ENCODE results near the gene SERP2. TPM values are rescaled to one million over a fixed set of nuclear protein-coding genes. Genes with fewer than 3 reads are reported as not detected.

SERP2 gene
- total and polyA plus RNA-seq, 2 donors (not counting 3 experiments of a cell fraction or from before 2014, with no cell fraction given), result 0.30 TPM; not detected in 1

DNA sequence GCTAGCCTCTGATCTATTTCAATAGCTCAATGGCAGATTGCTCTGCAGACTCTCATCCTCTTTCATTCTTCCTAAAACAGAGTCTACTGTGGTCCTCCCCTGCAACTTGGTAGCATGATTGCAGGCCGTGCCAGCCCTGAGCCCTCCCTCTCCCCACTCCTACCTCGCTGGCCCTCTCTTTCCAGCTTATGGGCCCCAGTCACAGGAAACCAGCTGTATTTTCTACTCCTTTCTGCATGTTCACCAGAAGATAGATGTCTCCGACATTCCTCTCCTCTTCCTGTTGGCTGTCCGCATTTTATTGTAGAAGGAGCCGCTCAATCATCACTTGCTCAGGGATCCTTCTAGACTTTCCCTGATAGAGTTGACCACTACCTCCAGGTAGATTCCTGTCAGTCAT lies 50.2 kb downstream of the SERP2 start:
- Histone ChIP-seq H3K9me3 (replicated peaks; ENCODE audit: control insufficient read depth, insufficient read depth, low read length) (no peaks in the 10 kb centered on the region), H4K20me1 (replicated peaks; ENCODE audit: control insufficient read depth, extremely low read depth, insufficient read depth, low read length) (no peaks in the 10 kb centered on the region), H3K9me1 (replicated peaks; ENCODE audit: control insufficient read depth, extremely low read depth, insufficient read depth, low read length) (no peaks in the 10 kb centered on the region), H3K4me2 (ENCODE audit: insufficient read depth, low read length) (no peak overlapping the region), H3K9ac (replicated peaks; ENCODE audit: extremely low read depth, insufficient read depth, low read length) (no peak overlapping the region), H3K79me2 (ENCODE audit: control insufficient read depth, insufficient read depth, low read length) (no peaks in the 10 kb centered on the region), H2AFZ (ENCODE audit: low read depth, low read length) (no peak overlapping the region), H3K4me1 (ENCODE audit: control insufficient read depth, extremely low read depth, insufficient read depth, low read length) (no peaks in the 10 kb centered on the region), H3K27me3 (ENCODE audit: control insufficient read depth in 2 of 2, insufficient read depth in 2 of 2, low read length in 2 of 2) (peaks cover 4 to 5% of the 10 kb centered on the region in 2 experiments), H3K27ac (ENCODE audit: insufficient read depth, low read depth, low read length) (no peak overlapping the region), H3K36me3 (ENCODE audit: control insufficient read depth in 2 of 2, extremely low read depth in 1 of 2, insufficient read depth in 2 of 2, low read length in 2 of 2) (no peaks in the 10 kb centered on the region), H3K4me3 (replicated peaks in 1 of 3; ENCODE audit: insufficient read depth in 1 of 3, low read depth in 1 of 3, low read length in 3 of 3) (no peak overlapping the region)
- CTCF ChIA-PET, result interaction anchor here (0.6 kb wide), 1 partner anchor 16 kb away, joined by 3 read pairs; no protein-coding TSS in a partner anchor
- FAIRE-seq, result no peak
- dilution Hi-C loops (cut with MboI; ENCODE audit: extremely low pct_ligation_motif_present, low sequenced_read_pairs), result no loop called here
- POLR2A ChIA-PET, result no interaction called here
- TF ChIP-seq POLR2A (IDR thresholded peaks at IDR 0.05; ENCODE audit: low read depth, low read length), result no peak
- no peak for TF ChIP-seq EZH2 (IDR thresholded peaks at IDR 0.05; ENCODE audit: borderline replicate concordance, low read depth, low read length, severe bottlenecking)
- TF ChIP-seq POLR2AphosphoS5 (IDR thresholded peaks at IDR 0.05; ENCODE audit: insufficient read depth, low read depth, low read length), result no peak
- TF ChIP-seq, protein P1, sequence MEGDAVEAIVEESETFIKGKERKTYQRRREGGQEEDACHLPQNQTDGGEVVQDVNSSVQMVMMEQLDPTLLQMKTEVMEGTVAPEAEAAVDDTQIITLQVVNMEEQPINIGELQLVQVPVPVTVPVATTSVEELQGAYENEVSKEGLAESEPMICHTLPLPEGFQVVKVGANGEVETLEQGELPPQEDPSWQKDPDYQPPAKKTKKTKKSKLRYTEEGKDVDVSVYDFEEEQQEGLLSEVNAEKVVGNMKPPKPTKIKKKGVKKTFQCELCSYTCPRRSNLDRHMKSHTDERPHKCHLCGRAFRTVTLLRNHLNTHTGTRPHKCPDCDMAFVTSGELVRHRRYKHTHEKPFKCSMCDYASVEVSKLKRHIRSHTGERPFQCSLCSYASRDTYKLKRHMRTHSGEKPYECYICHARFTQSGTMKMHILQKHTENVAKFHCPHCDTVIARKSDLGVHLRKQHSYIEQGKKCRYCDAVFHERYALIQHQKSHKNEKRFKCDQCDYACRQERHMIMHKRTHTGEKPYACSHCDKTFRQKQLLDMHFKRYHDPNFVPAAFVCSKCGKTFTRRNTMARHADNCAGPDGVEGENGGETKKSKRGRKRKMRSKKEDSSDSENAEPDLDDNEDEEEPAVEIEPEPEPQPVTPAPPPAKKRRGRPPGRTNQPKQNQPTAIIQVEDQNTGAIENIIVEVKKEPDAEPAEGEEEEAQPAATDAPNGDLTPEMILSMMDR (IDR thresholded peaks at IDR 0.05; ENCODE audit: extremely low read depth in 1 of 2, insufficient read depth in 1 of 2, low read depth in 1 of 2, low read length in 2 of 2), result no peak
- TF ChIP-seq, protein P2, sequence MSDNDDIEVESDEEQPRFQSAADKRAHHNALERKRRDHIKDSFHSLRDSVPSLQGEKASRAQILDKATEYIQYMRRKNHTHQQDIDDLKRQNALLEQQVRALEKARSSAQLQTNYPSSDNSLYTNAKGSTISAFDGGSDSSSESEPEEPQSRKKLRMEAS (IDR thresholded peaks at IDR 0.05; ENCODE audit: insufficient read depth, insufficient read length), result no peak
- no peak for TF ChIP-seq GATA2 (IDR thresholded peaks at IDR 0.05; ENCODE audit: insufficient read depth, insufficient read length, low read depth, low read length)
- TF ChIP-seq JUN (IDR thresholded peaks at IDR 0.05; ENCODE audit: borderline replicate concordance, insufficient read depth, insufficient read length, low read depth), result no peak
- no peak for TF ChIP-seq MYC (IDR thresholded peaks at IDR 0.05; ENCODE audit: low read depth, low read length)
- TF ChIP-seq FOS (IDR thresholded peaks at IDR 0.05; ENCODE audit: borderline replicate concordance, insufficient read depth, low read length), result no peak
- no TSS peak for BruUV-seq (replicated peaks)
- intact Hi-C loops (cut with micrococcal nuclease), result no loop called here
- DNase-seq (ENCODE audit: low read depth, low spot score), result no peak

Measured in endothelial cell of umbilical vein (primary cell).